Measurements from ENCODE around the gene XXYLT1.

Gene XXYLT1

GRCh38 chr3:195135917-195136316 lies 135.0 kb downstream of the XXYLT1 start:
- Histone ChIP-seq H3K4me3 (ENCODE audit: low read depth, low read length) (no peak overlapping the region), H3K9me3 (ENCODE audit: control insufficient read depth, insufficient read depth, low read depth, low read length) (no peaks in the 10 kb centered on the region), H3K36me3 (ENCODE audit: control insufficient read depth in 2 of 2, insufficient read depth in 1 of 2, low read length in 2 of 2) (no peaks in the 10 kb centered on the region), H3K4me1 (ENCODE audit: control insufficient read depth, insufficient read depth, low read length) (no peaks in the 10 kb centered on the region), H3K27ac (ENCODE audit: extremely low read depth, low read depth, low read length) (no peak overlapping the region)
- CTCF ChIA-PET = interaction anchor here (0.5 kb wide), 1 partner anchor 453 kb away, joined by 3 read pairs; no protein-coding TSS in a partner anchor
- POLR2A ChIA-PET = no interaction called here
- TF ChIP-seq ZBTB17 (tag by site-specific recombination; IDR thresholded peaks at IDR 0.05) (no peak), ZIC2 (tag by site-specific recombination; IDR thresholded peaks at IDR 0.05) (peak; percentile 35; the same call in 1 of the 2 replicates), ZNF518A (tag by site-specific recombination; conservative IDR thresholded peaks at IDR 0.05; ENCODE audit: low read depth) (no peak), OSR2 (tag by site-specific recombination; IDR thresholded peaks at IDR 0.05) (no peak), ZNF549 (tag by site-specific recombination; IDR thresholded peaks at IDR 0.05) (no peak), ZNF138 (tag by site-specific recombination; IDR thresholded peaks at IDR 0.05; ENCODE audit: borderline replicate concordance) (no peak)

DNA sequence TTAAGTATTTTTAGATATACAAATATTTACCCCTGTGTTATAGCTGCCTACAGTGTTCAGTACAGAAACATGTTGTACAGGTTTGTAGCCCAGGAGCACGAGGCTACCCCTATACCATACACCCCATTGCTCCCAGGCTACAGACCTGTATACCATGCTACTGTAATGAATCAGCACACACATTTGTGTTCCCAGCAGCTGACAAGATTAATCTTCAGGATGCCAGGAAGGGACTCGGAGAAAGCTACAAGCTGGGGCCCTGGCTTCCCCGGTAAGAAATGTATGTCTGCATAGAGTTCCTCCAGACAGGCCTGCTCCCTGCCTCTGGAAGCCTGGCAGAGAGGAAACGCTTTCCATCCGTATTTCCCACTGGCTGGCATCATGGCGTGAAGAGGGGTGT lies 136.5 kb downstream of the XXYLT1 start:
- ChIA-PET CTCF (no interaction called here), POLR2A (no interaction called here)
- Histone ChIP-seq H3K4me1 (ENCODE audit: control insufficient read depth, insufficient read depth, low read length) (no peaks in the 10 kb centered on the region), H3K27ac (ENCODE audit: extremely low read depth, low read depth, low read length) (no peak overlapping the region), H3K36me3 (ENCODE audit: control insufficient read depth in 2 of 2, insufficient read depth in 1 of 2, low read length in 2 of 2) (no peaks in the 10 kb centered on the region), H3K4me3 (ENCODE audit: low read depth, low read length) (no peak overlapping the region), H3K9me3 (ENCODE audit: control insufficient read depth, insufficient read depth, low read depth, low read length) (no peaks in the 10 kb centered on the region)
- TF ChIP-seq ZNF510 (tag by site-specific recombination; IDR thresholded peaks at IDR 0.05; ENCODE audit: insufficient replicate concordance) = no peak
- TF ChIP-seq ZBTB7A (tag by site-specific recombination; IDR thresholded peaks at IDR 0.05; ENCODE audit: low read depth) = no peak
- no peak for TF ChIP-seq ZBTB20 (tag by site-specific recombination; IDR thresholded peaks at IDR 0.05)
- TF ChIP-seq ZNF518A (tag by site-specific recombination; conservative IDR thresholded peaks at IDR 0.05; ENCODE audit: low read depth) = no peak
- TF ChIP-seq TCF7L2 (IDR thresholded peaks at IDR 0.05; ENCODE audit: borderline replicate concordance, low read depth, low read length) = no peak
- TF ChIP-seq ZNF37A (tag by site-specific recombination; IDR thresholded peaks at IDR 0.05) = no peak
- no peak for TF ChIP-seq HOXA7 (CRISPR knock-in tag; IDR thresholded peaks at IDR 0.05; ENCODE audit: borderline replicate concordance)
- TF ChIP-seq ZNF211 (tag by site-specific recombination; IDR thresholded peaks at IDR 0.05; ENCODE audit: low read depth) = no peak
- no peak for TF ChIP-seq ZNF624 (tag by site-specific recombination; IDR thresholded peaks at IDR 0.05)
- no peak for TF ChIP-seq ZNF560 (tag by site-specific recombination; IDR thresholded peaks at IDR 0.05; ENCODE audit: borderline replicate concordance)
- TF ChIP-seq TRIM28 (IDR thresholded peaks at IDR 0.05; ENCODE audit: borderline replicate concordance, low read length) = no peak
- no peak for TF ChIP-seq ZNF837 (tag by site-specific recombination; IDR thresholded peaks at IDR 0.05)
- TF ChIP-seq ZFP37 (tag by site-specific recombination; IDR thresholded peaks at IDR 0.05) = no peak
- TF ChIP-seq, protein P1, sequence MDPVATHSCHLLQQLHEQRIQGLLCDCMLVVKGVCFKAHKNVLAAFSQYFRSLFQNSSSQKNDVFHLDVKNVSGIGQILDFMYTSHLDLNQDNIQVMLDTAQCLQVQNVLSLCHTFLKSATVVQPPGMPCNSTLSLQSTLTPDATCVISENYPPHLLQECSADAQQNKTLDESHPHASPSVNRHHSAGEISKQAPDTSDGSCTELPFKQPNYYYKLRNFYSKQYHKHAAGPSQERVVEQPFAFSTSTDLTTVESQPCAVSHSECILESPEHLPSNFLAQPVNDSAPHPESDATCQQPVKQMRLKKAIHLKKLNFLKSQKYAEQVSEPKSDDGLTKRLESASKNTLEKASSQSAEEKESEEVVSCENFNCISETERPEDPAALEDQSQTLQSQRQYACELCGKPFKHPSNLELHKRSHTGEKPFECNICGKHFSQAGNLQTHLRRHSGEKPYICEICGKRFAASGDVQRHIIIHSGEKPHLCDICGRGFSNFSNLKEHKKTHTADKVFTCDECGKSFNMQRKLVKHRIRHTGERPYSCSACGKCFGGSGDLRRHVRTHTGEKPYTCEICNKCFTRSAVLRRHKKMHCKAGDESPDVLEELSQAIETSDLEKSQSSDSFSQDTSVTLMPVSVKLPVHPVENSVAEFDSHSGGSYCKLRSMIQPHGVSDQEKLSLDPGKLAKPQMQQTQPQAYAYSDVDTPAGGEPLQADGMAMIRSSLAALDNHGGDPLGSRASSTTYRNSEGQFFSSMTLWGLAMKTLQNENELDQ (tag by site-specific recombination; IDR thresholded peaks at IDR 0.05; ENCODE audit: low read depth) = no peak
- no peak for TF ChIP-seq ZNF155 (tag by site-specific recombination; IDR thresholded peaks at IDR 0.05)
- no peak for TF ChIP-seq ZNF623 (tag by site-specific recombination; IDR thresholded peaks at IDR 0.05)
- TF ChIP-seq, protein P2, sequence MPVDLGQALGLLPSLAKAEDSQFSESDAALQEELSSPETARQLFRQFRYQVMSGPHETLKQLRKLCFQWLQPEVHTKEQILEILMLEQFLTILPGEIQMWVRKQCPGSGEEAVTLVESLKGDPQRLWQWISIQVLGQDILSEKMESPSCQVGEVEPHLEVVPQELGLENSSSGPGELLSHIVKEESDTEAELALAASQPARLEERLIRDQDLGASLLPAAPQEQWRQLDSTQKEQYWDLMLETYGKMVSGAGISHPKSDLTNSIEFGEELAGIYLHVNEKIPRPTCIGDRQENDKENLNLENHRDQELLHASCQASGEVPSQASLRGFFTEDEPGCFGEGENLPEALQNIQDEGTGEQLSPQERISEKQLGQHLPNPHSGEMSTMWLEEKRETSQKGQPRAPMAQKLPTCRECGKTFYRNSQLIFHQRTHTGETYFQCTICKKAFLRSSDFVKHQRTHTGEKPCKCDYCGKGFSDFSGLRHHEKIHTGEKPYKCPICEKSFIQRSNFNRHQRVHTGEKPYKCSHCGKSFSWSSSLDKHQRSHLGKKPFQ (tag by site-specific recombination; IDR thresholded peaks at IDR 0.05) = no peak

Data from HEK293 (cell line).